ENCODE data around the gene BID.

BID gene

GRCh38 chr22:17773606-17774205 is 563 bp downstream of the BID start:
- no peak for TF ChIP-seq CTCF (IDR thresholded peaks at IDR 0.05; ENCODE audit: extremely low read depth, missing control alignments)
- DNase-seq (ENCODE audit: low spot score) = peak; percentile 78

GRCh38 chr22:17772958-17773605 is 1.2 kb downstream of the BID start:
- no peak for TF ChIP-seq CTCF (IDR thresholded peaks at IDR 0.05; ENCODE audit: extremely low read depth, missing control alignments)
- no peak for DNase-seq (ENCODE audit: low spot score)

- no peak for DNase-seq (ENCODE audit: low spot score)
- TF ChIP-seq CTCF (IDR thresholded peaks at IDR 0.05; ENCODE audit: extremely low read depth, missing control alignments) = no peak
These were observed 1.9 kb downstream of the BID start for GRCh38 chr22:17772249-17772957.

- no peak for DNase-seq (ENCODE audit: low spot score)
- TF ChIP-seq CTCF (IDR thresholded peaks at IDR 0.05; ENCODE audit: extremely low read depth, missing control alignments) = no peak
These were observed 3.8 kb downstream of the BID start for GRCh38 chr22:17770180-17771077.

GRCh38 chr22:17769716-17770082 is 4.6 kb downstream of the BID start:
- no peak for DNase-seq (ENCODE audit: low spot score)
- TF ChIP-seq CTCF (IDR thresholded peaks at IDR 0.05; ENCODE audit: extremely low read depth, missing control alignments) = no peak

- no peak for TF ChIP-seq CTCF (IDR thresholded peaks at IDR 0.05; ENCODE audit: extremely low read depth, missing control alignments)
- no peak for DNase-seq (ENCODE audit: low spot score)
These were observed 5.1 kb downstream of the BID start for GRCh38 chr22:17769013-17769715.

Data from GM20000 (cell line).